CD4-positive, CD25-positive, alpha-beta regulatory T cell (primary cell): ENCODE measurements around the gene TSC22D1. TPM values are rescaled to one million over a fixed set of nuclear protein-coding genes. Genes with fewer than 3 reads are reported as not detected.
"Not testable (repeated sequence)": the region's sequence is repeated elsewhere in the genome, so short reads cannot be mapped to it uniquely, and the experiment has no call there.

Experiments used
- ATAC-seq, 2 donors: fragments of 150-1000 bp; cut with Tn5 transposase; one replicate each; pipeline ENCODE4 v1.10.0; 2021; ENCODE audit warnings: low read depth in 2 of 2, moderate number of reproducible peaks in 2 of 2, moderate library complexity in 1 of 2
- DNase-seq, 3 donors: peaks; one replicate each; pipeline versions ENCODE4 v3.0.0 to v3.0.0-alpha.2; 2012 to 2022; ENCODE audit warnings: mixed read lengths in 1 of 3
- H3K27ac ChIP-seq: one replicate; pipeline ENCODE4 v1.7.0; 2013; ENCODE audit warnings: mild to moderate bottlenecking, low read length; ENCODE audit not compliant: insufficient read depth, poor library complexity, severe bottlenecking
- H3K27me3 ChIP-seq: one replicate; pipeline ENCODE4 v1.7.0; 2013; ENCODE audit warnings: low read length; ENCODE audit not compliant: control insufficient read depth, insufficient read depth
- H3K36me3 ChIP-seq: one replicate; pipeline ENCODE4 v1.7.0; 2013; ENCODE audit warnings: mild to moderate bottlenecking, low read length, moderate library complexity; ENCODE audit not compliant: control insufficient read depth, insufficient read depth
- H3K4me1 ChIP-seq: 2 replicates; pipeline ENCODE4 v1.7.0; 2013; ENCODE audit warnings: mild to moderate bottlenecking, low read length; ENCODE audit not compliant: insufficient read depth, control insufficient read depth, poor library complexity, severe bottlenecking
- H3K4me3 ChIP-seq: one replicate; pipeline ENCODE4 v1.7.0; 2013; ENCODE audit warnings: low read depth, mild to moderate bottlenecking, low read length, moderate library complexity
- H3K9me3 ChIP-seq, 2 experiments: 1 replicate in 1 of 2; 2 replicates in 1 of 2; pipeline ENCODE4 v1.7.0; 2013; ENCODE audit warnings: low read length in 2 of 2, mild to moderate bottlenecking in 1 of 2, moderate library complexity in 1 of 2; ENCODE audit not compliant: control insufficient read depth in 2 of 2
- H3K27ac Mint-ChIP-seq, 3 donors: one replicate each; pipeline ENCODE4 v1.8.0; 2020 to 2022; ENCODE audit warnings: mild to moderate bottlenecking in 3 of 3, mixed read lengths in 3 of 3, moderate library complexity in 2 of 3
- H3K27me3 Mint-ChIP-seq: one replicate; pipeline ENCODE4 v1.8.0; 2022; ENCODE audit warnings: mild to moderate bottlenecking, mixed read lengths
- H3K36me3 Mint-ChIP-seq: one replicate; pipeline ENCODE4 v1.8.0; 2020; ENCODE audit warnings: mixed read lengths
- H3K4me1 Mint-ChIP-seq, 4 donors: one replicate each; pipeline ENCODE4 v1.8.0; 2020 to 2022; ENCODE audit warnings: mixed read lengths in 4 of 4, mild to moderate bottlenecking in 1 of 4
- H3K4me3 Mint-ChIP-seq, 4 donors: one replicate each; pipeline ENCODE4 v1.8.0; 2020 to 2022; ENCODE audit warnings: mild to moderate bottlenecking in 4 of 4, mixed read lengths in 4 of 4, moderate library complexity in 3 of 4
- H3K9me3 Mint-ChIP-seq, 7 donors: one replicate each; pipeline ENCODE4 v1.8.0; 2020 to 2022; ENCODE audit warnings: mixed read lengths in 7 of 7, mild to moderate bottlenecking in 3 of 7, moderate library complexity in 2 of 7
- polyA plus RNA-seq, 4 donors: library from polyadenylated mRNA; unstranded; fragments of 300-500 nt; fragmentation: Illumina TruSeq; gene quantifications; one replicate each; pipeline ENCODE4 v1.2.3, GENCODE V29; 2021
- total RNA-seq: library from RNA; stranded (reverse); gene quantifications from one replicate; pipeline ENCODE4 v1.2.3, GENCODE V29; 2022

TSC22D1 gene
- total and polyA plus RNA-seq, 5 donors from 2014 or later = 4.0 to 35.9 (median 4.1) TPM

GRCh38 chr13:44565881-44566280 is 10.2 kb downstream of the TSC22D1 start:
- H3K27me3 Mint-ChIP-seq = no peaks in the 10 kb centered on the region
- H3K36me3 Mint-ChIP-seq = peaks cover 5% of the 10 kb centered on the region
- H3K4me1 ChIP-seq = no peaks in the 10 kb centered on the region
- no peaks in the 10 kb centered on the region for H3K27me3 ChIP-seq
- no peak for ATAC-seq
- peaks cover 0 to 1% (median 0%) of the 10 kb centered on the region in 7 donors for H3K9me3 Mint-ChIP-seq
- H3K36me3 ChIP-seq = no peaks in the 10 kb centered on the region
- H3K9me3 ChIP-seq = no peaks in the 10 kb centered on the region
- H3K4me3 Mint-ChIP-seq = no peak overlapping the region
- H3K4me3 ChIP-seq = no peak overlapping the region
- H3K27ac Mint-ChIP-seq = no peak overlapping the region
- DNase-seq = no peak
- peaks cover 23 to 45% (median 36%) of the 10 kb centered on the region in 4 donors for H3K4me1 Mint-ChIP-seq
- H3K27ac ChIP-seq = no peak overlapping the region

GRCh38 chr13:44564936-44565335 is 11.2 kb downstream of the TSC22D1 start:
- Histone ChIP-seq H3K27me3 (no peaks in the 10 kb centered on the region), H3K4me3 (no peak overlapping the region), H3K36me3 (no peaks in the 10 kb centered on the region), H3K9me3 (no peaks in the 10 kb centered on the region), H3K27ac (no peak overlapping the region), H3K4me1 (no peaks in the 10 kb centered on the region)
- DNase-seq = no peak
- no peak overlapping the region for H3K27ac Mint-ChIP-seq
- no peak overlapping the region for H3K4me3 Mint-ChIP-seq
- H3K4me1 Mint-ChIP-seq = peaks cover 23 to 42% (median 35%) of the 10 kb centered on the region in 4 donors
- no peak for ATAC-seq
- no peaks in the 10 kb centered on the region for H3K27me3 Mint-ChIP-seq
- H3K9me3 Mint-ChIP-seq = peaks cover 0 to 1% (median 0%) of the 10 kb centered on the region in 7 donors
- peaks cover 5% of the 10 kb centered on the region for H3K36me3 Mint-ChIP-seq

GRCh38 chr13:44562853-44563252 is 13.3 kb downstream of the TSC22D1 start:
- not testable (repeated sequence) for H3K9me3 Mint-ChIP-seq, DNase-seq, H3K4me3 ChIP-seq, H3K4me1 ChIP-seq, H3K27ac ChIP-seq, H3K27ac Mint-ChIP-seq, H3K36me3 Mint-ChIP-seq, H3K36me3 ChIP-seq, H3K27me3 Mint-ChIP-seq, H3K27me3 ChIP-seq, H3K4me3 Mint-ChIP-seq, ATAC-seq, H3K9me3 ChIP-seq
- peaks cover 12 to 24% (median 20%) of the 10 kb centered on the region in 4 donors for H3K4me1 Mint-ChIP-seq

- Histone ChIP-seq H3K4me3 (no peak overlapping the region), H3K36me3 (no peaks in the 10 kb centered on the region), H3K9me3 (no peaks in the 10 kb centered on the region), H3K27ac (no peak overlapping the region), H3K27me3 (no peaks in the 10 kb centered on the region), H3K4me1 (no peaks in the 10 kb centered on the region)
- Mint-ChIP-seq H3K27ac (no peak overlapping the region), H3K9me3 (no peaks in the 10 kb centered on the region), H3K27me3 (no peaks in the 10 kb centered on the region), H3K4me1 (peaks cover 5 to 12% (median 10%) of the 10 kb centered on the region in 4 donors), H3K4me3 (peak overlapping the region in 1 of 4 donors; percentile 63), H3K36me3 (peaks cover 5% of the 10 kb centered on the region)
- DNase-seq = no peak
- no peak for ATAC-seq
Measured at GRCh38 chr13:44561351-44561750, 14.8 kb downstream of the TSC22D1 start.

GRCh38 chr13:44557986-44558385 is 18.1 kb downstream of the TSC22D1 start:
- H3K9me3 ChIP-seq = no peaks in the 10 kb centered on the region
- Mint-ChIP-seq H3K27me3 (no peaks in the 10 kb centered on the region), H3K4me1 (peaks cover 0 to 4% (median 0%) of the 10 kb centered on the region in 4 donors), H3K9me3 (no peaks in the 10 kb centered on the region), H3K27ac (no peak overlapping the region), H3K36me3 (no peaks in the 10 kb centered on the region), H3K4me3 (no peak overlapping the region)
- H3K36me3 ChIP-seq = no peaks in the 10 kb centered on the region
- no peak overlapping the region for H3K27ac ChIP-seq
- DNase-seq (no peak), ATAC-seq (no peak)
- no peak overlapping the region for H3K4me3 ChIP-seq
- H3K27me3 ChIP-seq = no peaks in the 10 kb centered on the region
- H3K4me1 ChIP-seq = no peaks in the 10 kb centered on the region

- Histone ChIP-seq H3K27ac (no peak overlapping the region), H3K9me3 (no peaks in the 10 kb centered on the region), H3K27me3 (no peaks in the 10 kb centered on the region), H3K4me3 (no peak overlapping the region), H3K4me1 (no peaks in the 10 kb centered on the region), H3K36me3 (no peaks in the 10 kb centered on the region)
- Mint-ChIP-seq H3K4me1 (peaks cover 0 to 4% (median 0%) of the 10 kb centered on the region in 4 donors), H3K36me3 (peaks cover 5% of the 10 kb centered on the region), H3K9me3 (no peaks in the 10 kb centered on the region), H3K27me3 (no peaks in the 10 kb centered on the region), H3K4me3 (no peak overlapping the region), H3K27ac (no peak overlapping the region)
- ATAC-seq (no peak), DNase-seq (no peak)
Measured at GRCh38 chr13:44555207-44555606, 20.9 kb downstream of the TSC22D1 start.

- Histone ChIP-seq H3K36me3 (no peaks in the 10 kb centered on the region), H3K27ac (no peak overlapping the region), H3K4me1 (no peaks in the 10 kb centered on the region), H3K27me3 (no peaks in the 10 kb centered on the region), H3K4me3 (no peak overlapping the region), H3K9me3 (no peaks in the 10 kb centered on the region)
- H3K36me3 Mint-ChIP-seq = peaks cover 5% of the 10 kb centered on the region
- peaks cover 0 to 11% (median 4%) of the 10 kb centered on the region in 4 donors for H3K4me1 Mint-ChIP-seq
- ATAC-seq (no peak), DNase-seq (no peak)
- no peaks in the 10 kb centered on the region for H3K9me3 Mint-ChIP-seq
- H3K27me3 Mint-ChIP-seq = no peaks in the 10 kb centered on the region
- no peak overlapping the region for H3K4me3 Mint-ChIP-seq
- H3K27ac Mint-ChIP-seq = no peak overlapping the region
Measured at GRCh38 chr13:44549476-44549875, 26.7 kb downstream of the TSC22D1 start.

- no peak overlapping the region for H3K27ac ChIP-seq
- H3K36me3 Mint-ChIP-seq = no peaks in the 10 kb centered on the region
- no peaks in the 10 kb centered on the region for H3K9me3 ChIP-seq
- H3K27me3 Mint-ChIP-seq = no peaks in the 10 kb centered on the region
- no peak overlapping the region for H3K27ac Mint-ChIP-seq
- no peaks in the 10 kb centered on the region for H3K4me1 ChIP-seq
- no peaks in the 10 kb centered on the region for H3K36me3 ChIP-seq
- no peaks in the 10 kb centered on the region for H3K9me3 Mint-ChIP-seq
- DNase-seq = no peak
- no peaks in the 10 kb centered on the region for H3K27me3 ChIP-seq
- no peak overlapping the region for H3K4me3 Mint-ChIP-seq
- no peak overlapping the region for H3K4me3 ChIP-seq
- no peak for ATAC-seq
- peaks cover 0 to 11% (median 3%) of the 10 kb centered on the region in 4 donors for H3K4me1 Mint-ChIP-seq
Measured at GRCh38 chr13:44546164-44546563, 30.0 kb downstream of the TSC22D1 start.
